Fibroblast of lung (primary cell): ENCODE measurements around the gene DMXL2. TPM values are rescaled to one million over a fixed set of nuclear protein-coding genes. Genes with fewer than 3 reads are reported as not detected.

Experiments
- DNase-seq, 2 donors: peaks; one replicate each; pipeline versions ENCODE4 v3.0.0 to v3.0.0-alpha.2; 2010; ENCODE audit warnings: low read depth in 2 of 2
- H2AFZ ChIP-seq: 2 replicates; pipeline ENCODE4 v1.5.1; 2012; ENCODE audit warnings: low read length, control low read depth, inconsistent platforms
- H3K27ac ChIP-seq: 2 replicates; pipeline ENCODE4 v1.5.1; 2011; ENCODE audit warnings: low read length, control low read depth; ENCODE audit not compliant: insufficient read depth
- H3K27me3 ChIP-seq: 2 replicates; pipeline ENCODE4 v1.5.1; 2011; ENCODE audit warnings: mild to moderate bottlenecking, low read length; ENCODE audit not compliant: control insufficient read depth, insufficient read depth
- H3K36me3 ChIP-seq: 2 replicates; pipeline ENCODE4 v1.5.1; 2011; ENCODE audit warnings: low read length; ENCODE audit not compliant: control insufficient read depth, insufficient read depth
- H3K4me1 ChIP-seq: 2 replicates; pipeline ENCODE4 v1.5.1; 2011; ENCODE audit warnings: low read length; ENCODE audit not compliant: control insufficient read depth, insufficient read depth; ENCODE audit errors: extremely low read depth
- H3K4me2 ChIP-seq: 2 replicates; pipeline ENCODE4 v1.5.1; 2011; ENCODE audit warnings: low read length, control low read depth; ENCODE audit not compliant: insufficient read depth; ENCODE audit errors: extremely low read depth
- H3K4me3 ChIP-seq, 4 experiments: fragments of 200-600 bp in 1 of 4; sonication (generic) in 1 of 4; replicated peaks in 1 of 4; 2 replicates each; pipeline ENCODE4 v1.5.1; 2011 to 2016; ENCODE audit warnings: low read length in 4 of 4, low read depth in 3 of 4, mild to moderate bottlenecking in 3 of 4, control low read depth in 2 of 4, inconsistent platforms in 1 of 4, mixed read lengths in 1 of 4; ENCODE audit not compliant: insufficient read depth in 1 of 4; ENCODE audit errors: control extremely low read depth in 1 of 4
- H3K79me2 ChIP-seq: 2 replicates; pipeline ENCODE4 v1.5.1; 2012; ENCODE audit warnings: mild to moderate bottlenecking, low read length, inconsistent platforms; ENCODE audit not compliant: control insufficient read depth, insufficient read depth
- H3K9ac ChIP-seq: 2 replicates; pipeline ENCODE4 v1.5.1; 2011; ENCODE audit warnings: mild to moderate bottlenecking, low read length, control low read depth; ENCODE audit not compliant: insufficient read depth
- H3K9me3 ChIP-seq: 2 replicates; pipeline ENCODE4 v1.5.1; 2012; ENCODE audit warnings: low read depth, low read length; ENCODE audit not compliant: control insufficient read depth, insufficient read depth
- H4K20me1 ChIP-seq: 2 replicates; pipeline ENCODE4 v1.5.1; 2011; ENCODE audit warnings: low read length; ENCODE audit not compliant: control insufficient read depth, insufficient read depth; ENCODE audit errors: extremely low read depth
- CTCF ChIP-seq, 2 donors: IDR thresholded peaks in 1 of 2; conservative IDR thresholded peaks in 1 of 2; 1 replicate in 1 of 2; 2 replicates in 1 of 2; pipeline ENCODE4 v1.5.1; 2011 to 2012; ENCODE audit warnings: low read length in 2 of 2, control low read depth in 1 of 2, inconsistent platforms in 1 of 2, low read depth in 1 of 2, mild to moderate bottlenecking in 1 of 2
- EZH2 ChIP-seq: IDR thresholded peaks from 2 replicates; pipeline ENCODE4 v1.5.1; 2012; ENCODE audit warnings: low read length, control low read depth, mild to moderate bottlenecking; ENCODE audit errors: missing control alignments
- polyA plus RNA-seq, 2 donors: library from polyadenylated mRNA; depleted of rRNA in 1 of 2; stranded (reverse) in 1 of 2; unstranded in 1 of 2; fragments of >200 nt; gene quantifications; 2 replicates each; pipeline ENCODE4 v1.2.1, GENCODE V29; 2011 to 2012; ENCODE audit warnings: missing spikeins in 1 of 2
- total RNA-seq: library from RNA; depleted of rRNA; stranded (reverse); fragments of >200 nt; gene quantifications from 2 replicates; pipeline ENCODE4 v1.2.1, GENCODE V29; 2014

DMXL2 gene
- total and polyA plus RNA-seq, 2 donors (not counting 1 experiment from before 2014, with no cell fraction given) = 9.4 to 31.2 TPM

GRCh38 chr15:51499379-51499976, 123.1 kb downstream of the DMXL2 start:
- Histone ChIP-seq H3K9ac (no peak overlapping the region), H3K4me1 (no peaks in the 10 kb centered on the region), H3K36me3 (no peaks in the 10 kb centered on the region), H3K9me3 (no peaks in the 10 kb centered on the region), H3K4me2 (no peak overlapping the region), H3K27ac (no peak overlapping the region), H3K4me3 (no peak overlapping the region), H3K79me2 (no peaks in the 10 kb centered on the region), H4K20me1 (no peaks in the 10 kb centered on the region), H2AFZ (no peak overlapping the region), H3K27me3 (no peaks in the 10 kb centered on the region)
- peak; percentile 39 to 66 for DNase-seq
- TF ChIP-seq CTCF (conservative IDR thresholded peaks at IDR 0.05 in 1 of 2, IDR thresholded peaks at IDR 0.05 in 1 of 2; ENCODE audit: low read depth in 1 of 2, low read length in 2 of 2) = peak; percentile 39 to 78
- no peak for TF ChIP-seq EZH2

GRCh38 chr15:51497806-51498205, 124.8 kb downstream of the DMXL2 start:
- Histone ChIP-seq H3K9ac (no peak overlapping the region), H3K9me3 (no peaks in the 10 kb centered on the region), H3K4me1 (no peaks in the 10 kb centered on the region), H3K79me2 (no peaks in the 10 kb centered on the region), H2AFZ (no peak overlapping the region), H3K27me3 (no peaks in the 10 kb centered on the region), H3K27ac (no peak overlapping the region), H3K4me3 (no peak overlapping the region), H4K20me1 (no peaks in the 10 kb centered on the region), H3K4me2 (no peak overlapping the region), H3K36me3 (no peaks in the 10 kb centered on the region)
- no peak for DNase-seq
- no peak for TF ChIP-seq CTCF (conservative IDR thresholded peaks at IDR 0.05 in 1 of 2, IDR thresholded peaks at IDR 0.05 in 1 of 2; ENCODE audit: low read depth in 1 of 2, low read length in 2 of 2)
- TF ChIP-seq EZH2 = no peak

DNA sequence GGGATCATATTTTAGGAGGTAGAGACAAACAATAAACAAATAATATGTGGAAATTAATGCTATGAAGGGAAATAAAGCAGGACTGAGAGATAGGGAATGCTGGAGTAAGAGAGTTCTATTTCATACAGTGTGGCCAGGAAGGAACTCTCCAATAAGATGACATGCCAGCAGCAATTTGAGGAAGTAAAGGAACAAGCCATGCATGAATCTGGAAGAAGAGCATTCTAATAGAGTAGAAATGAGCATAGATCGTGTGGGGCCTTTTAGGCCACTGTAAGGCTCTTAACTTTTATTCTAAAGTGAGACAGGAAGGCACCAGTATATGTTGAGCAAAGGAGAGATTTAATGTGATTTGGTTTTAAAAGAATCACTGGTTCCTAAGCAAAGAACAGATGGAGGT, 126.3 kb downstream of the DMXL2 start:
- H3K9me3 ChIP-seq = no peaks in the 10 kb centered on the region
- H3K27ac ChIP-seq = no peak overlapping the region
- H4K20me1 ChIP-seq = no peaks in the 10 kb centered on the region
- no peak overlapping the region for H2AFZ ChIP-seq
- H3K79me2 ChIP-seq = no peaks in the 10 kb centered on the region
- H3K9ac ChIP-seq = no peak overlapping the region
- H3K27me3 ChIP-seq = no peaks in the 10 kb centered on the region
- no peaks in the 10 kb centered on the region for H3K36me3 ChIP-seq
- H3K4me2 ChIP-seq = no peak overlapping the region
- H3K4me1 ChIP-seq = no peaks in the 10 kb centered on the region
- H3K4me3 ChIP-seq = no peak overlapping the region
- no peak for TF ChIP-seq EZH2
- no peak for TF ChIP-seq CTCF (conservative IDR thresholded peaks at IDR 0.05 in 1 of 2, IDR thresholded peaks at IDR 0.05 in 1 of 2; ENCODE audit: low read depth in 1 of 2, low read length in 2 of 2)
- no peak for DNase-seq
